ENCODE results near the gene EIF4E1B. TPM values are rescaled to one million over a fixed set of nuclear protein-coding genes. Genes with fewer than 3 reads are reported as not detected.
A peak's percentile ranks its signal among the peaks of the same experiment; 100 is the strongest.

Gene EIF4E1B
- total RNA-seq, 4 donors from 2014 or later: not detected

DNA sequence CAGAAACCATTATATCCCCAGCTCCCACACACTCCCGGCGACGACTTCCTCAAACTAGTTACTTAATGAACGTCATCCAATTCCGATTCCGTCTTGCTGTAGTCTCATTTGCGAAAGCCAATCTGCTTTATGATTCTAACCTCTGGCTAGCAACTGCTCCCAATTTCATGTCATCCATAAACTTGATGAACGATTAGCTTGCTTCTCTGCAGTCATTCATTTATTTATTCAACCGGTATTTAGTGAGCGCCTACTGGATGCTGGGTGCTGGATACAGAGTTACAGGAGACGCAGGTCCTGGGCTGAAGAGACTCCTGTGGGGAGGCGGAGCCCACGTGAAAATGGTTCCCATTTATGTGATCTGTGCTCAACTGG is 63.0 kb downstream of the EIF4E1B start:
- no peak for DNase-seq
- peaks cover 0 to 4% (median 0%) of the 10 kb centered on the region in 3 donors for H3K9me3 ChIP-seq
- no peak overlapping the region for H3K4me3 ChIP-seq
- H3K4me1 ChIP-seq: peaks cover 0 to 32% (median 0%) of the 10 kb centered on the region in 3 donors
- H3K36me3 ChIP-seq: no peaks in the 10 kb centered on the region
- peaks cover 0 to 98% (median 0%) of the 10 kb centered on the region in 4 donors for H3K27me3 ChIP-seq
- WGBS, 2 donors: 15 to 20% methylated on average over 11 to 12 of the region's 13 CpGs
- intact Hi-C loops (cut with DNase I): no loop called here
- peak overlapping the region in 1 of 4 donors; percentile 54 for H3K27ac ChIP-seq
- TF ChIP-seq POLR2A (IDR thresholded peaks at IDR 0.05): no peak
- TF ChIP-seq, protein P1, sequence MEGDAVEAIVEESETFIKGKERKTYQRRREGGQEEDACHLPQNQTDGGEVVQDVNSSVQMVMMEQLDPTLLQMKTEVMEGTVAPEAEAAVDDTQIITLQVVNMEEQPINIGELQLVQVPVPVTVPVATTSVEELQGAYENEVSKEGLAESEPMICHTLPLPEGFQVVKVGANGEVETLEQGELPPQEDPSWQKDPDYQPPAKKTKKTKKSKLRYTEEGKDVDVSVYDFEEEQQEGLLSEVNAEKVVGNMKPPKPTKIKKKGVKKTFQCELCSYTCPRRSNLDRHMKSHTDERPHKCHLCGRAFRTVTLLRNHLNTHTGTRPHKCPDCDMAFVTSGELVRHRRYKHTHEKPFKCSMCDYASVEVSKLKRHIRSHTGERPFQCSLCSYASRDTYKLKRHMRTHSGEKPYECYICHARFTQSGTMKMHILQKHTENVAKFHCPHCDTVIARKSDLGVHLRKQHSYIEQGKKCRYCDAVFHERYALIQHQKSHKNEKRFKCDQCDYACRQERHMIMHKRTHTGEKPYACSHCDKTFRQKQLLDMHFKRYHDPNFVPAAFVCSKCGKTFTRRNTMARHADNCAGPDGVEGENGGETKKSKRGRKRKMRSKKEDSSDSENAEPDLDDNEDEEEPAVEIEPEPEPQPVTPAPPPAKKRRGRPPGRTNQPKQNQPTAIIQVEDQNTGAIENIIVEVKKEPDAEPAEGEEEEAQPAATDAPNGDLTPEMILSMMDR (IDR thresholded peaks at IDR 0.05): no peak

DNA sequence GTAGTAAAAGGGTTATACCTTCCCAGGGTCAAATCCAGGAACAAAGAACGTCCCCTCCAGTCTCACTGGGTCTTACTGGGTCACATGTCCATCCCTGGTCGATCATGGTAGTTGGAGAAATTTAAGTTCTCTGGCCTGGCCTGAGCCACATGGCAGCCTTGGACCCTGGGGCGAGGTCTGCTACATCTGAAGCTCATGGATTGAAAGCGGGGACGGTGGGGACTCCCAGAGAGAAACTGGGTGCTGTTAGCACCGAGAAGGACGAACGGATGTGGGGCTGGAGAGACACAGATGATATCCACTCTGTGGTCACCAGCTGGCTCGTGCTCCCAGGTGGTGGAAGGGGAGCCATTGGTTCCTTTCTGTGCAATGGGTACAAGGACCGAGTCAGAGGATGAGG is 63.7 kb downstream of the EIF4E1B start:
- Histone ChIP-seq H3K27ac (no peak overlapping the region), H3K27me3 (peaks cover 0 to 98% (median 0%) of the 10 kb centered on the region in 4 donors), H3K4me3 (no peak overlapping the region), H3K4me1 (peaks cover 0 to 32% (median 0%) of the 10 kb centered on the region in 3 donors), H3K36me3 (no peaks in the 10 kb centered on the region), H3K9me3 (peaks cover 0 to 4% (median 0%) of the 10 kb centered on the region in 3 donors)
- WGBS, 2 donors: 76 to 88% methylated on average over 10 of the region's 10 CpGs
- intact Hi-C loops (cut with DNase I): no loop called here
- no peak for TF ChIP-seq POLR2A (IDR thresholded peaks at IDR 0.05)
- TF ChIP-seq, protein P1 (IDR thresholded peaks at IDR 0.05): no peak
- no peak for DNase-seq

DNA sequence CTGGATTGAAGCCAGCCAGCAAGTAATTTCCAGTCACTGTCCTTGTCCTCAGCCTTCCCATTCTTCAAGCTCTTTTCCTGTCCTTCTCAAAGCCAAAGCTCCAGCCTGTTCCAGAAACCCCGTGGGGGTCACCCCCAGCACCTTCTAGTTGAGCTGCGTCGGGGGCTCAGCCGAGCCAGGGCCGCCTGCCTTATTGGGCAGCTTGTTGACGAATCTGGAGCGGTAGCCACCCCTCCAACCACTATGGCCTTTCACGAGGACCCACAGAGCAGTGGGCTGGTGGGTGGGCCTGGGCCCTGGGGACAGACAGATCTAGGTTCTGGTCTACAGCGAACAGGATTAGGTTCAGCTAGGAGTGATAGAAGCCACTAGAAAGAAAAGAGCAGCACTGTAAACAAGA is 64.2 kb downstream of the EIF4E1B start:
- H3K4me1 ChIP-seq: peaks cover 0 to 32% (median 0%) of the 10 kb centered on the region in 3 donors
- WGBS, 2 donors: 76 to 91% methylated on average over 4 to 6 of the region's 9 CpGs
- peaks cover 0 to 4% (median 0%) of the 10 kb centered on the region in 3 donors for H3K9me3 ChIP-seq
- H3K27me3 ChIP-seq: peaks cover 0 to 100% (median 0%) of the 10 kb centered on the region in 4 donors
- no peaks in the 10 kb centered on the region for H3K36me3 ChIP-seq
- TF ChIP-seq, protein P1 (IDR thresholded peaks at IDR 0.05): no peak
- TF ChIP-seq POLR2A (IDR thresholded peaks at IDR 0.05): no peak
- DNase-seq: no peak
- no peak overlapping the region for H3K27ac ChIP-seq
- intact Hi-C loops (cut with DNase I): no loop called here
- H3K4me3 ChIP-seq: no peak overlapping the region

DNA sequence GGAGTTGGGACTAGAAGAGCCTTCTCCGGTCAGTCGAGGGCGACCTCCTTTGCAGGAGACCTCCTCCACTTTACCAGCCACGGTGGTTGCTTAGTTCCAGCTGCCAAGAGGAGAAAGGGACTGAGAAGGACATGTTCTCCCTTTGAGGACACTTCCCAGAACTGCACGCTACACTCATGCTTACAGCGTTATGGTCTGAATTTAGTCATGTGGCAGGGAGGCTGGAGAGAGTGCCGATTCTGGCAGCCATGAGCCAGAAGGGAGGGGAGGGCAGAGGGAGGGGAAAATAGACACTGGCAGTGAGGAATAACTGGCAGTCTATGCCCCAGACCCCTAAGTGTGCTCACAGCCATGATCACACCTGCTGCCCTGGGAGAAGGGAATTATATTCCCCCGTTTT is 64.6 kb downstream of the EIF4E1B start:
- no peak overlapping the region for H3K27ac ChIP-seq
- H3K4me3 ChIP-seq: no peak overlapping the region
- TF ChIP-seq POLR2A (IDR thresholded peaks at IDR 0.05): no peak
- TF ChIP-seq, protein P1 (IDR thresholded peaks at IDR 0.05): no peak
- H3K27me3 ChIP-seq: peaks cover 0 to 100% (median 0%) of the 10 kb centered on the region in 4 donors
- H3K4me1 ChIP-seq: peaks cover 0 to 32% (median 0%) of the 10 kb centered on the region in 3 donors
- intact Hi-C loops (cut with DNase I): no loop called here
- H3K9me3 ChIP-seq: peaks cover 0 to 4% (median 0%) of the 10 kb centered on the region in 3 donors
- WGBS, 2 donors: 56 to 61% methylated on average over 8 of the region's 8 CpGs
- DNase-seq: no peak
- H3K36me3 ChIP-seq: no peaks in the 10 kb centered on the region

Small RNA genes lying within 50 kb of the gene (small RNA-seq; reads per million reads assigned to genes)
- gene MIR4281: 0 reads per million in 4 donors

Other genes starting within 250 kb of the EIF4E1B start
- 10 to 100 TPM; 19.9 to 38.0 (median 30.9) TPM for gene NOP16, start 242.1 kb upstream of the EIF4E1B start, total RNA-seq
- gene HIGD2A, start 241.9 kb upstream of the EIF4E1B start, total RNA-seq: 100 to 1,000 TPM in 2 of 4 donors, 10 to 100 TPM in 2; 77.2 to 122 (median 90.3) TPM
- 100 to 1,000 TPM; 347 to 732 (median 444) TPM for gene CLTB, start 214.1 kb upstream of the EIF4E1B start, total RNA-seq
- gene FAF2, start 182.3 kb upstream of the EIF4E1B start, total RNA-seq: 10 to 100 TPM; 18.5 to 27.0 (median 24.7) TPM
- gene RNF44, start 93.3 kb upstream of the EIF4E1B start, total RNA-seq: 10 to 100 TPM in 3 of 4 donors, 1 to 10 TPM in 1; 8.8 to 23.1 (median 15.5) TPM
- gene CDHR2, start 81.3 kb upstream of the EIF4E1B start, total RNA-seq: under 1 TPM in 1 of 4 donors, not detected in 3; under 0.01 TPM
- gene GPRIN1, start 20.5 kb upstream of the EIF4E1B start, total RNA-seq: 1 to 10 TPM in 3 of 4 donors, under 1 TPM in 1; 0.57 to 4.6 (median 2.2) TPM
- not detected for gene SNCB, start 141 bp upstream of the EIF4E1B start, total RNA-seq
- gene TSPAN17, start 16.8 kb downstream of the EIF4E1B start, total RNA-seq: 10 to 100 TPM; 16.4 to 36.4 (median 30.6) TPM
- gene UNC5A, start 179.9 kb downstream of the EIF4E1B start, total RNA-seq: under 1 TPM in 1 of 4 donors, not detected in 3; 0.19 TPM